Tibial artery (tissue), 4 donors: ENCODE data around the gene SSR1.
"Not testable (repeated sequence)": the region's sequence is repeated elsewhere in the genome, so short reads cannot be mapped to it uniquely, and the experiment has no call there.

Experiments used
- DNase-seq, 2 donors: peaks; one replicate each; pipeline ENCODE4 v3.0.0-alpha.2; 2019
- H3K27ac ChIP-seq, 2 donors: fragments of 200-600 bp; sonication (generic) in 1 of 2; 1 replicate in 1 of 2; 2 replicates in 1 of 2; pipeline ENCODE4 v1.5.1; 2018 to 2019; ENCODE audit warnings: mild to moderate bottlenecking in 1 of 2
- H3K27me3 ChIP-seq, 2 donors: fragments of 200-600 bp; sonication (generic) in 1 of 2; one replicate each; pipeline versions ENCODE4 v1.5.1 to v1.6.0; 2016 to 2019
- H3K36me3 ChIP-seq, 3 donors: fragments of 200-600 bp; sonication (generic) in 2 of 3; one replicate each; pipeline ENCODE4 v1.5.1; 2016 to 2019; ENCODE audit warnings: mild to moderate bottlenecking in 2 of 3
- H3K4me1 ChIP-seq, 4 donors: fragments of 200-600 bp; sonication (generic) in 2 of 4; 1 replicate in 3 of 4; 2 replicates in 1 of 4; pipeline ENCODE4 v1.5.1; 2016 to 2019
- H3K4me3 ChIP-seq, 2 donors: fragments of 200-600 bp; sonication (generic) in 1 of 2; 1 replicate in 1 of 2; 2 replicates in 1 of 2; pipeline ENCODE4 v1.5.1; 2018 to 2019; ENCODE audit warnings: mild to moderate bottlenecking in 2 of 2
- H3K9me3 ChIP-seq, 3 donors: fragments of 200-600 bp; sonication (generic) in 1 of 3; one replicate each; pipeline ENCODE4 v1.5.1; 2016 to 2019
- CTCF ChIP-seq, 2 experiments: fragments of 200-600 bp in 1 of 2; fragments of 450-650 bp in 1 of 2; IDR thresholded peaks; one replicate each; pipeline ENCODE4 v1.5.1; 2017 to 2019; ENCODE audit warnings: antibody characterized with exemption in 2 of 2, mild to moderate bottlenecking in 1 of 2, moderate library complexity in 1 of 2
- intact Hi-C: fragments of 100-400 bp; cut with DNase I; formaldehyde crosslinking; loops from one replicate; pipeline ENCODE4 v1.15.0; 2023; ENCODE audit warnings: low total_unique reads

The SSR1 gene

GRCh38 chr6:7282097-7282906 lies 30.7 kb downstream of the SSR1 start:
- Histone ChIP-seq H3K9me3 (no peaks in the 10 kb centered on the region), H3K4me1 (peaks cover 0 to 8% (median 0%) of the 10 kb centered on the region in 4 donors), H3K27me3 (no peaks in the 10 kb centered on the region), H3K27ac (no peak overlapping the region), H3K36me3 (peaks cover 5 to 32% (median 5%) of the 10 kb centered on the region in 3 donors), H3K4me3 (no peak overlapping the region)
- no peak for TF ChIP-seq CTCF (IDR thresholded peaks at IDR 0.05)
- intact Hi-C loops = no loop called here
- no peak for DNase-seq

- Histone ChIP-seq H3K36me3 (no peaks in the 10 kb centered on the region), H3K27me3 (no peaks in the 10 kb centered on the region), H3K9me3 (no peaks in the 10 kb centered on the region), H3K4me1 (peaks cover 0 to 8% (median 0%) of the 10 kb centered on the region in 4 donors), H3K27ac (no peak overlapping the region), H3K4me3 (no peak overlapping the region)
- no peak for DNase-seq
- no peak for TF ChIP-seq CTCF (IDR thresholded peaks at IDR 0.05)
- intact Hi-C loops = loop anchor here (5.0 kb wide), 1 partner anchor 341 kb away; no protein-coding TSS in a partner anchor
Measured at GRCh38 chr6:7276199-7276524, 36.8 kb downstream of the SSR1 start.

GRCh38 chr6:7274525-7274924 lies 38.5 kb downstream of the SSR1 start:
- H3K27me3 ChIP-seq, H3K4me1 ChIP-seq, H3K36me3 ChIP-seq, H3K27ac ChIP-seq, H3K4me3 ChIP-seq, H3K9me3 ChIP-seq, DNase-seq, intact Hi-C loops: not testable (repeated sequence)

GRCh38 chr6:7273709-7274108 lies 39.3 kb downstream of the SSR1 start:
- Histone ChIP-seq H3K9me3 (no peaks in the 10 kb centered on the region), H3K27ac (no peak overlapping the region), H3K27me3 (no peaks in the 10 kb centered on the region), H3K4me1 (peaks cover 0 to 2% (median 0%) of the 10 kb centered on the region in 4 donors), H3K4me3 (no peak overlapping the region), H3K36me3 (no peaks in the 10 kb centered on the region)
- DNase-seq = no peak
- no peak for TF ChIP-seq CTCF (IDR thresholded peaks at IDR 0.05)
- intact Hi-C loops = no loop called here

GRCh38 chr6:7271205-7271534 lies 41.8 kb downstream of the SSR1 start:
- peak in 1 of 2 donors; percentile 54 for DNase-seq
- no peak overlapping the region for H3K4me3 ChIP-seq
- H3K9me3 ChIP-seq = no peaks in the 10 kb centered on the region
- no peak overlapping the region for H3K27ac ChIP-seq
- no peaks in the 10 kb centered on the region for H3K36me3 ChIP-seq
- intact Hi-C loops = no loop called here
- peaks cover 0 to 6% (median 0%) of the 10 kb centered on the region in 4 donors for H3K4me1 ChIP-seq
- no peaks in the 10 kb centered on the region for H3K27me3 ChIP-seq
- no peak for TF ChIP-seq CTCF (IDR thresholded peaks at IDR 0.05)

GRCh38 chr6:7270320-7271204 lies 42.4 kb downstream of the SSR1 start:
- intact Hi-C loops = no loop called here
- H3K4me1 ChIP-seq = peaks cover 0 to 6% (median 0%) of the 10 kb centered on the region in 4 donors
- no peaks in the 10 kb centered on the region for H3K27me3 ChIP-seq
- no peak overlapping the region for H3K4me3 ChIP-seq
- H3K27ac ChIP-seq = no peak overlapping the region
- H3K9me3 ChIP-seq = no peaks in the 10 kb centered on the region
- no peaks in the 10 kb centered on the region for H3K36me3 ChIP-seq
- TF ChIP-seq CTCF (IDR thresholded peaks at IDR 0.05) = no peak
- no peak for DNase-seq
